ENCODE results near the gene PEF1.

GRCh38 chr1:31664528-31664927 is 19.9 kb upstream of the PEF1 start:
- TF ChIP-seq CTCF (conservative IDR thresholded peaks at IDR 0.05; ENCODE audit: low read depth, low read length): no peak
- no peak for TF ChIP-seq EZH2 (IDR thresholded peaks at IDR 0.05; ENCODE audit: low read length, unreplicated experiment)
